ENCODE measurements around the gene GRM8.

Gene GRM8

GRCh38 chr7:127035203-127035849 lies 217.4 kb downstream of the GRM8 start:
- H3K4me3 ChIP-seq (ENCODE audit: low read depth, low read length) = no peak overlapping the region

- no peak overlapping the region for H3K4me3 ChIP-seq (ENCODE audit: low read depth, low read length)
Measured at GRCh38 chr7:127034186-127034806, 218.4 kb downstream of the GRM8 start.

- no peak overlapping the region for H3K4me3 ChIP-seq (ENCODE audit: low read depth, low read length)
Measured at GRCh38 chr7:127029823-127030222, 222.9 kb downstream of the GRM8 start.

- no peak overlapping the region for H3K4me3 ChIP-seq (ENCODE audit: low read depth, low read length)
Measured at GRCh38 chr7:127021857-127022256, 230.9 kb downstream of the GRM8 start.

GRCh38 chr7:127021019-127021738 lies 231.6 kb downstream of the GRM8 start:
- no peak overlapping the region for H3K4me3 ChIP-seq (ENCODE audit: low read depth, low read length)

GRCh38 chr7:127018889-127019288 lies 233.9 kb downstream of the GRM8 start:
- H3K4me3 ChIP-seq (ENCODE audit: low read depth, low read length) = no peak overlapping the region

- no peak overlapping the region for H3K4me3 ChIP-seq (ENCODE audit: low read depth, low read length)
Measured at GRCh38 chr7:127017196-127017595, 235.5 kb downstream of the GRM8 start.

- H3K4me3 ChIP-seq (ENCODE audit: low read depth, low read length) = no peak overlapping the region
Measured at GRCh38 chr7:127000725-127001124, 252.0 kb downstream of the GRM8 start.

GRCh38 chr7:126996659-126997058 lies 256.1 kb downstream of the GRM8 start:
- no peak overlapping the region for H3K4me3 ChIP-seq (ENCODE audit: low read depth, low read length)

- H3K4me3 ChIP-seq (ENCODE audit: low read depth, low read length) = no peak overlapping the region
Measured at GRCh38 chr7:126993626-126994213, 259.0 kb downstream of the GRM8 start.

GRCh38 chr7:126988022-126988421 lies 264.7 kb downstream of the GRM8 start:
- no peak overlapping the region for H3K4me3 ChIP-seq (ENCODE audit: low read depth, low read length)

- H3K4me3 ChIP-seq (ENCODE audit: low read depth, low read length) = no peak overlapping the region
Measured at GRCh38 chr7:126979722-126980121, 273.0 kb downstream of the GRM8 start.

- H3K4me3 ChIP-seq (ENCODE audit: low read depth, low read length) = no peak overlapping the region
Measured at GRCh38 chr7:126978865-126979264, 273.9 kb downstream of the GRM8 start.

GRCh38 chr7:126973066-126973465 lies 279.7 kb downstream of the GRM8 start:
- H3K4me3 ChIP-seq (ENCODE audit: low read depth, low read length) = no peak overlapping the region

- H3K4me3 ChIP-seq (ENCODE audit: low read depth, low read length) = no peak overlapping the region
Measured at GRCh38 chr7:126972571-126972970, 280.2 kb downstream of the GRM8 start.

- no peak overlapping the region for H3K4me3 ChIP-seq (ENCODE audit: low read depth, low read length)
Measured at GRCh38 chr7:126959649-126960048, 293.1 kb downstream of the GRM8 start.

- H3K4me3 ChIP-seq (ENCODE audit: low read depth, low read length) = no peak overlapping the region
Measured at GRCh38 chr7:126958367-126958766, 294.4 kb downstream of the GRM8 start.

- no peak overlapping the region for H3K4me3 ChIP-seq (ENCODE audit: low read depth, low read length)
Measured at GRCh38 chr7:126957443-126957842, 295.3 kb downstream of the GRM8 start.

- no peak overlapping the region for H3K4me3 ChIP-seq (ENCODE audit: low read depth, low read length)
Measured at GRCh38 chr7:126953461-126953860, 299.3 kb downstream of the GRM8 start.

- H3K4me3 ChIP-seq (ENCODE audit: low read depth, low read length) = no peak overlapping the region
Measured at GRCh38 chr7:126948664-126949063, 304.1 kb downstream of the GRM8 start.

GRCh38 chr7:126940723-126941307 lies 311.9 kb downstream of the GRM8 start:
- H3K4me3 ChIP-seq (ENCODE audit: low read depth, low read length) = no peak overlapping the region
